GM12892 (cell line): ENCODE measurements around the gene TIMM22.
A peak's percentile ranks its signal among the peaks of the same experiment; 100 is the strongest.

Source experiments
- DNase-seq: peaks from one replicate; pipeline ENCODE4 v3.0.0; 2011; ENCODE audit not compliant: insufficient read length
- FAIRE-seq: peaks from 2 replicates; lab custom pipeline; 2011; peaks lifted over from hg19 to GRCh38; lab: Jason Lieb, UNC
- POLR2A ChIP-seq: IDR thresholded peaks from 2 replicates; pipeline ENCODE4 v1.6.1; 2011; ENCODE audit warnings: low read depth, low read length, control low read depth
- POLR2AphosphoS5 ChIP-seq: IDR thresholded peaks from 2 replicates; pipeline ENCODE4 v1.6.1; 2011; ENCODE audit warnings: low read depth, low read length, control low read depth
- TAF1 ChIP-seq: IDR thresholded peaks from 2 replicates; pipeline ENCODE4 v1.6.1; 2011; ENCODE audit warnings: low read depth, mild to moderate bottlenecking, control low read depth, low read length, borderline replicate concordance

TIMM22 gene

DNA sequence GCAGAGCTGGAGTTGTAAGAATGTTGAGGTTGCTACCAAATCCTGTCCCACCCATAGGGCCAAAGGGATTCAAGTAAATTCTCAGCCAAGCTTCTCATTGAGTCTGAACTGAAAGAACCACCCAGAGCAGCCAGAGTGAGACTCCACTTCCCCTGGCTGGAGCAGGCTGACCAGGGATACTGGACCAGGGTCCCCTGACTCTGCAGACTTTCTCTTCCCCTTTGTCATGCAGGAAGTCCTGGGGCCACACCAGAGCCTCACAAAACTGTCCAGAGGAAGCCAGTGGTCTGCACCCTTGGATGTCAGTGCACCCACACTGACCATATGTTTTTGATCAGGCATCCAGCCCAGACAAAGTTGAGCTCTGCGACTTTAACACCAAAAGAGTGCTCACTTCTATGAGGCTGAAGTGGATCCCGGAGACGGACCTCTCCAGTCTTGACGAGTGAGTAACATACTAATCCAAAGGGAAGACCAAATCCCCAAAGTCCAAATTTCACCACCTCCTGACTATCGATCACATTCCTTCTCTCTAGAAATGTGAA lies 21.5 kb upstream of the TIMM22 start:
- no peak for TF ChIP-seq TAF1
- no peak for TF ChIP-seq POLR2AphosphoS5
- DNase-seq (no peak), FAIRE-seq (no peak)

DNA sequence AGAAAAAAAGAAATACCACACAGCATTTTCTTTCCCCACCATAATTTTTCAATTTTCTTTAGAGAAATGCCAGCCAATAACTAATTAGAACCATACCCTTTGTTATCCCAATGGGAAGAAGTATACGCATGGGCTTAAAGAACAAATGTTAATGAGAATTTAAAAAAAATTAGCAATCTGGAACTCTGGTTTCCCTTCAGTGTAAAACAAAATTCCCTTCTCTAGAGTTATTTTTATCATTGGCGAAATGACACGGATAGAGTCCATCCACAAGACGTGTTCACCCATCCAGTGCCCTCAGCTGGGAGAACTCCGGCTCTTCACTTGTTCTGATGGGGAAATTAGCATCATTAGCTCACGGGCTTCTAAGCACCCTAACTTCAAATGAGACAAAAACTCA lies 20.6 kb upstream of the TIMM22 start:
- DNase-seq (no peak), FAIRE-seq (no peak)
- TF ChIP-seq POLR2A (no peak), POLR2AphosphoS5 (no peak), TAF1 (no peak)

DNA sequence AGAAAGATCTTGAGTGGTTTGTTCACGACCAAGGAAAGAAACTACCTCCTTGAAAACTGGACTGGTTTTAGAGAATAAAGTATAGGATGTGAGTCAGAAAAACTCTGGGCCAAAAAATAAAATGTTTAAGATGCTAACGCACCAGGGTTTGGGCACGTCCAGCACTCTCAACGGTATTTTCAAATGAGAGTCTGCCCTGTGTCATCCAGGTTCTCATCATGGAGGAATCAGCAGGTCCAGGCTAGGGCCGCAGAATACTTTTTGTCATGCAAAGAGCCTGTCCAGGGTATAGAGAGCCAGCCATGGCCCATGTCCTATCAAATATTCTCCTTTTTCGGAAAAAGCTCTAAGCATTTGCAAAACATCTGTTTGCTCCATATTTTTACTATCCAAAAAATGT lies 19.8 kb upstream of the TIMM22 start:
- DNase-seq (no peak), FAIRE-seq (no peak)
- TF ChIP-seq POLR2AphosphoS5 (no peak), POLR2A (no peak), TAF1 (no peak)

DNA sequence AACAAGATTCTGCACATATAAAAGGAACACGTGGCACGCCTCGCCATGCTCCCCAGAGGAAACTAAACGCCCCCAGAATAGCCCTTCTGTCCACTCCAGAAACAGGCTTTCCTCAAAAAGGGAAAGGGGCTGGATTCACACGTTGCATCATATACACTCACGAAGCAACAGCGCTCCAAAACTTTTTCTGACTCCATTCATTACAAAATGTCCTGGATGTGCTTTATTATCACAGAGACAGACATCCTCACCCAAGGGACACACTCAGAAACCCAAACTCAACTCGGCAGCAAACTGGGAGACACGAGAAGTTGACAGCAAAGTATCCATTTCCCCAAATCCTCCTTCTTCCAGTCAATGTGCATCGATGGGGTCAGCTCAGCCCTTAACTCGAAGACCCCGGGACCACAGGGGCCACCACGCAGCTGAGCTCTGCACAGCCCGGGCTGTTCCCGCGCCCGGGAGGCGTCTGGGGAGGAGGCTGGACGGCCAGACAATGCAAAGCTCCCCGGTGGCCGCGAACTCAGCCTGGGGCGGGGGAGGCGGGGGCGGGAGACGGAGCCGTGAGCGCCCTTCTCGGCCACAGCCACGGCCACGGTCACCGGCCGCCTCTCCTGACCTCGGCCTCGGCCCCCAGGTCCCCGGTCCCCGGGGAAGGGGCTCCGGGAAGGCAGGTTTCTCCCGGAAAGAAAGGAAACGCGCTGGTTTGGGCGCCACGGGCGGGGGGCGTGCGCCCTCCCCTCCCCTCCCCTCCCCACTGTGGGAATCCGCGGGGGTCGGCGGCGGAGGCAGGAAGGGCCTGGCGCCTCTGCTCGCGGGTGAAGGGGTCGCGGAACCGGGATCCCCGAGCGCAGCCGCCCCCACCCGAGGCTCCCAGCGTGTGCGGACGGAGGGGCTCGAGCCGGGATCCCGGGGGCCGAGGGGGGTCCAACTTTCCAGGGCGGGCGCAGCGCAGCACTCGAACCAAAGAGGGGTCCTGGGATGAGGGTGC lies 18.5 kb upstream of the TIMM22 start:
- FAIRE-seq, result no peak
- no peak for TF ChIP-seq TAF1
- TF ChIP-seq POLR2A, result no peak
- no peak for TF ChIP-seq POLR2AphosphoS5
- DNase-seq, result no peak

DNA sequence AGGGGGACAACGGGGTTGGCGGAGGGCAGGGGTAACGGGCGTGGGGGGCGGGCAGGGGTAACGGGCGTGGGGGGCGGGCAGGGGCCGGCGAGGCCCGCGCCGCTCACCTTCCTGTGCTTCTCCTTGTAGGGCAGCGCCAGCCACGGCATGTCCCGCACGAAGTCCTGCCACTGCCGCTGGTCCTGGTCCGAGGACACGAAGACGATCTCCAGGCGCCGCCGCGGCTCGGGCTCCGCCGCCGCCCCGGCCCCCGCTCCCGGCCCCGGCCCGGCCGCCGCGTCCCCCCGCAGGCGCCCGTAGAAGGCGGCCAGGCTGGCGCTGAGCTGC lies 17.8 kb upstream of the TIMM22 start:
- DNase-seq, result no peak
- no peak for FAIRE-seq
- no peak for TF ChIP-seq POLR2AphosphoS5
- TF ChIP-seq POLR2A, result no peak
- no peak for TF ChIP-seq TAF1

DNA sequence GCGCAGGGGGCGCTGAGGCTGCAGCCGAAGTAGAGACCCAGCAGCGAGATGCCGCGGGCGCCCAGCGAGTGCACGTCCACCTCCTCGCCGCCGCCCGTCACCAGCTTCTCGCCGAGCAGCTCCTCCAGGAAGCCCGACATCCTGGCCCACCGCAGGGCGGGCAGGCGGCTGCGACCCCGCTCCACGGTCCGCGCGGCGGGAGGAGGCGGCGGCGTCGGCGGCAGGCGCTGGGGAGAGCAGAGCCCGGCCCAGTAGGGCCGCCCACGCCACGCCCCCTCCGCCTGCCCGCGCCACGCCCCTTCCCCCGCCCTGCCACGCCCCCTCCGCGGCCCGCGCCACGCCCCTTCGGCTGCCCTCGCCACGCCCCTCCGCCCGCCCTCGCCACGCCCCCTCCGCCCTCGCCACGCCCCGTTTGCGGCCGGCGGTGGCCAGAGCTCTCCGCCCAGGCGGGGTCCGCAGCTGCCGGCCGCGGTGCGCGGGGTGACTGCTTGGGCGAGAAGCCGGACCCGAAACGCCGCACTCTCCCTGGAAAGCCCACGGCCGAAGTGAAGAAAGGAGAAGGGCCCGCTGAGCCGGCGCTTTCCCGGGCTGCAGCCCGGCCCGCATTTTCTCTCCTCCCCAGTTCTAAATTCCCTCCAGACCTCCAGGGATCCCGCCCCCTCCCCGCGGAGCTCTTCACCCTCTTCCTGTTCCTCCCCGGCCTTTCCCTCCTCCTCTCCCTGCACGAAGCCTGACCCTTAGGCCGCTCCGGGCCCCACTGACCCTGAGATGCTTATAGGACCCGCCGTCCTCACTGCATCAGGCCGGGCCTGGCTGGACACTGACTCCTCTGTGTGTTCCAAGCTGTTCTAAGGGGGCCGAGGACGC lies 17.2 kb upstream of the TIMM22 start, which contains the start of gene NXN:
Gene NXN, minus strand, starts transcription at position 238 of the 867 bp plus-strand sequence.
- DNase-seq (peak; percentile 88), FAIRE-seq (peak; percentile 88)
- TF ChIP-seq POLR2A, result no peak
- TF ChIP-seq TAF1, result no peak
- TF ChIP-seq POLR2AphosphoS5, result no peak

DNA sequence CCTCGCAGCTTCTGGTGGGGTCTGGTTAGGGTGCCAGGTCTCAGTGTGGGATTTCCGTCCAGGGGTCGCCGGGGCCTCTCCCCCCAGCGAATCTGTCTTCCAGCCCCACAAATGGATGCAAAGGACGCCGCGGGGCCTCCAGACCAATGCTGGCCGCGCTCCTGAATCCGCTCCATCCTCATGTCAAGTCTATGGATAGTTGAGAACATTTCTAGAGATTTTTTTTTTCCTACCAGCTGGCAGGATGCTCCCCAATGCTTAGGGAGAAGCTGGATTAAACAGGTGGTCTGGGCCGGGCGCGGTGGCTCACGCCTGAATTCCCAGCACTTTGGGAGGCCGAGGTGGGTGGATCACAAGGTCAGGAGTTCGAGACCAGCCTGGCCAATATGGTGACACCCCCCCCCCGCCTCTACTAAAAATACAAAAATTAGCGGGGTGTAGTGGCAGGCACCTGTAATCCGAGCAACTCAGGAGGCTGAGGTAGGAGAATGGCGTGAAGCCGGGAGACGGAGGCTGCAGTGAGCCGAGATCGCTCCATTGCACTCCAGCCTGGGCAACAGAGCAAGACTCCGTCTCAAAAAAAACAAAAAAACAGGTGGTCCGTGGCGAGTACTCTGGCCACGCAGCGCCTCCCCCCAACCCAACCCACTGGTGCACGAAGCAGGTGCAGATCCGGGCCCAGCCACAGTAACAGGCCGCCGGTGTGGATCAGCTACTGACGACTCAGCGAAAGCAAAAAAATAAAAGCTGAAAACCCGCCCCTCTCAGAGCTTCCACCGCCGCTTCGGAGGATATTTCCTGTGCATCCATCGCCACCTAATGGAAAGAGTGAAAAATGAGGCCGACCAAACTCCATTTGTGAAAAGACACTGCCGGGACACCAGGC lies 16.3 kb upstream of the TIMM22 start:
- FAIRE-seq, result peak; percentile 73
- TF ChIP-seq POLR2AphosphoS5 (no peak), POLR2A (no peak), TAF1 (no peak)
- no peak for DNase-seq

DNA sequence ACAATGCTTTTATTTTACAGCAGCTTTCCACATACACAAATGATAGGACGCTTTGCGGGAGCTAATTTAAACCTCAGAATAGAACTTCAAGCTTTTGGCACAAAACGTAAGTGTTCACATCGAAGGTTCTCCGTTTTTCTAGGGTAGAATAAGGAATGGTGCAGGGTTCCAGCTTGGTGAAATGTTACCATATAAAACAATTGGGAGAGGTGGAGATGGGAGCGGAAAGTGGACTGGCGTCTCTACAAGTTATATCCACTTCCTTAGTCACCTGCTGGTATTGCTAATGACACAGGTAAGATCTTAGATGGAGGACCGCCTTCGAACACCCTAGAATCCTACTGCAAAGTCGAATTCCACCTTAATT lies 15.7 kb upstream of the TIMM22 start:
- TF ChIP-seq POLR2A (no peak), TAF1 (no peak), POLR2AphosphoS5 (no peak)
- FAIRE-seq (no peak), DNase-seq (no peak)

DNA sequence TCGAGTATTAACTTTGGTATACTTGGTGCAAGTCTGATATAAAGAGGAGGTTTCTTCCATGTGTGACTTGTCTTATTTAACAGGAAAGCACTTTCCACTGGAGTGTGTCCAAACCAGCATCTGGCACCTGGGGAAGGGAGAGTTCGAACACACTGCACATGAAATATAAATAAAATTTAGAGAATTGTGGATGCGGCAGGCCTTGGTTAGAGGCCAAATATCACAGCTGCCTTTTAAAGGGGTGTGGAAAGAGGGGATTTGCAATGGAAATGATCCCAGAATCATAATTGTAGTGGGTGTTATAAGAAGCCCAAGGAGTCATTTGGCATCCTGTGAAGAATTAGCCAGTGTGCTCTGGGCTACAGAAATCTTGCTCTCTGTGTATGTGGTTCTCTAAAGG lies 13.0 kb upstream of the TIMM22 start:
- no peak for FAIRE-seq
- TF ChIP-seq POLR2AphosphoS5, result no peak
- TF ChIP-seq TAF1, result no peak
- DNase-seq, result no peak

DNA sequence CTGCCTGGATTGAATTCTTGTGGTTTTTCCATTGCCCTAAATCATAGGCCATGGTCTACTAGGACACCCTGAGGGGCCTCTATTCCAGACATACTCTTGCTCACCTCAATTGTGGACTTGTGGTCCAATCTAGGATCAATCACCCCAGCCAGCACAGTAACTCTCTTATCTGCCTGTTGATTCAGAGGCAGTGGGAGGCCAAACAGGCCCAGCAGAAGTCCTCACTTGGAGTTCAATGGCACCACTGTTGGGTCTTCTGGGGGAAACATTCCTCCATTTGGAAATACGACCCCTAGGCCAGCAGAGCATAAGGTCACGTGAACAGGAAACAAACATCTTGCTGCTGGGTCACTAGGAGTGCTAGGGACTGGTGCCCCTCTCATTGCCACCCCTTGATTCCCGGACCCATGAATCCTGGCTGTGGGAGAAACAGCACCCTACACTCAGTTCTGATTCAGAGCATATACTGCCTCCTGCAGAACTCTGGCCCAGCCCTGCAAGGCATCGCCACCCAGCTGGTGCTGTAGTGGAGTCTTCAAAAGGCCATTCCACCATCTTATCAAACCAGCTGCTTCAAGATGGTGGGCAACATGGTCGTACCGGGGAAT lies 10.5 kb upstream of the TIMM22 start:
- FAIRE-seq (no peak), DNase-seq (no peak)
- no peak for TF ChIP-seq TAF1
- TF ChIP-seq POLR2A, result no peak
- TF ChIP-seq POLR2AphosphoS5, result no peak

DNA sequence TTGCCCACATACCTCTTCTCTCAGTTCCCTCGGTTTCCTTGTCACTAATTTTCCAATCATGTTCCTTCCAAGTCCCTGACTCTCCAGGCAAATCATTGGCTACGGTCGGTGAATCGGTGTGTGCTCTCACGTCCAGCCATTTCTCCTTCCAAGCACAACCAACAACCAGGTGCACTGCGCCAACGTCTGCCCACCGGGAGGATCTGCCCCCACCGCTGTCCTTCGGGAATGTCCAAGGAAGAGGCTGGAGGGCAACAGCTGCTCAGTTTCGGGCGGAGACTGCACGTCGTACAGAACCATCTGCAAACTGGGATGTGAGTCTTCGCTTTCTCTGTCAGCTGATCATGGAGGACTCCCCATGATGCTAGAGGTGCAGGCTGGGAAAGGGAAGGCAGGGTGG lies 9.0 kb upstream of the TIMM22 start:
- FAIRE-seq (no peak), DNase-seq (no peak)
- no peak for TF ChIP-seq POLR2A
- no peak for TF ChIP-seq POLR2AphosphoS5
- TF ChIP-seq TAF1, result no peak

DNA sequence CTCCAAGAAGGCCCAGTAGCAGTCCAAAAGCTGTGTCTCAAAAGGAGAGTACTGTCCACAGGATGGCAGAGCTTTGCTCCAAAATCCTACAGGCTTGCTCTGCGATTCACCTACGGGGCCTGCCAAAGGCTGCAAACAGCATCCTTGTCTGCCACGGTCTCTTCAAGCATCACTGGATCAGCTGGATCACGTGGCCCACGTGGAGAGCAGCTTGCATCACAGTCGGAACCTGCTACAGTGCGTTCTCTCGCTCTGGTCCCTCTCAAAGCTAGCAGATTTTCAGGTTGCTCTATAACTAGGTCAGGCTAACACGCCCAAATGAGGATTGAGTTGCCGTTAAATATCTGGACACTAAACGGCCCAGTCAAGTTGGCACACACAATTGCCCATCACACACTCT lies 8.4 kb upstream of the TIMM22 start:
- FAIRE-seq (no peak), DNase-seq (no peak)
- TF ChIP-seq POLR2AphosphoS5 (no peak), TAF1 (no peak), POLR2A (no peak)
